GM21367 (cell line): ENCODE measurements around the gene ABCC5.
"Not testable (repeated sequence)": the region's sequence is repeated elsewhere in the genome, so short reads cannot be mapped to it uniquely, and the experiment has no call there.

ENCODE experiments used
- ATAC-seq: cut with Tn5 transposase; IDR thresholded peaks from one replicate; pipeline ENCODE4 v1.9.1; 2021; ENCODE audit not compliant: unreplicated experiment

The ABCC5 gene

DNA sequence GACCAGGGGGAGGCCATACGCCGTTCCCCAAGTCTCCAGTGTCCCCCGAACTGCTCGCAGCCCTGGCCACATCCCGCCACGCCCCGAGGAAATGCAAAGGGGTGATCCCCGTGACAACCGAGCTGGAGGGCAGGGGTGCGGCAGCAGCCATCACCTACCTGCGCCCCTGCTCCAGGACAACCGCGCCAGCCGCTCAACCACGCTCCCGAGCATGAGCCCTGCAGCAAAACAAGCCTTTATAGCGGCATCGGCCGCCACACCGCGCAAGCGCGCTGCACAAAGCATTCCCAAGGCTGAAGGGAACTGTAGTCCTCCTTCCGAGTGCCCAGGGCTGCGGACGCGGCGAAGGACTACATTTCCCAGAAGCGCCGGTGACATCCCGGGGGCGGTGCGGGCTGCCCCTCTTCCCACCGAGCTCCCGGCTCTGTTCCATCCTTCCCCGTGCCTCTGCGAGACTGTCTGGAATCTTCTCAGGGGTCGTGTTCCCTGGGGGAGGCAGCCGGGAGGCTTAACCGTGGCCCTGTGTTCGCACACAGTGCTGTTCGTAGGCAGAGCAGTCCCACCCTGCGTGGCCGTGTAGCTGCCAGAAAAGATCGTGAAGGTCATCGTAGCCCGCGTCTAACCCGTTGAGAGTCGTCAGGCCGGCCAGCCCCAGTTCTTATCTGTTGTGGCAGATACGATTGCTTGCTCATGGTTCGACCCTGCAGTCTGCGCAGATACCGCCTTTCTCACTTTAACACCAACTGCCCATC is at the start of gene ABCC5:
TSS of gene ABCC5 (minus strand) at position 213 of the 752 bp plus-strand sequence. CDS start 3,492 bp downstream, outside the sequence.
- ATAC-seq: peak; percentile 95

DNA sequence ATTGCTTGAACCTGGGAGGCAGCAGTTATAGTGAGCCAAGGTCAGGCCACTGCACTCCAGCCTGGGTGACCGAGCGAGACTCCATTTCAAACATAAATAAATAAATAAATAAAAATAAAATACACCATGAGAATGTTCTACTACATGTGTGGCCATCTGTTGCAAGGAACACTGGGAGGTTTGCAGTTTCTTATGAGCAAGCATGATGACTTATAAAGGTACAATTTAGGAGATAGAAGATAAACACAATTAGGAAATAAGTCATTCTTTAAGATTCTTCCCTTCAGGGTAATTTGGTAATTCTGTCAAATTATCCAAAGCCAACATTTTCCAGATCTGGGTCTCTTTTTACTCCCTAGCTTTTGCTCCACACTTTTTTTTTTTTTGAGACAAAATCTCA is 48.5 kb upstream of the ABCC5 start:
- ATAC-seq: no peak

DNA sequence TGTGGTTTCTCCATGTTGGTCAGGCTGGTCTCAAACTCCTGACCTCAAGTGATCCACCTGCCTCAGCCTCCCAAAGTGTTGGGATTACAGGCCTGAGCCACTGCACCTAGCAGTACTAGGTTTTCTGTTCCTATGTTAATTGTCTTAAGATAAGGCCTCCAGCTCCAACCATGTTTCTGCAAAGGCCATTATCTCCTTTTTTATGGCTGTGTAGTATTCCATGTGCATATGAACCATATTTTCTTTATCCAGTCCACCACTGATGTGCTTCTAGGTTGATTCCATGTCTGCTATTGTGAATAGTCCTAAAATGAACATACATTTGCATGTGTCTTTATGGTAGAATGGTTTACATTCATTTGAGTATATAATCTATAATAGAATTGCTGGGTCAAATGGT is 45.0 kb upstream of the ABCC5 start:
- ATAC-seq: no peak

DNA sequence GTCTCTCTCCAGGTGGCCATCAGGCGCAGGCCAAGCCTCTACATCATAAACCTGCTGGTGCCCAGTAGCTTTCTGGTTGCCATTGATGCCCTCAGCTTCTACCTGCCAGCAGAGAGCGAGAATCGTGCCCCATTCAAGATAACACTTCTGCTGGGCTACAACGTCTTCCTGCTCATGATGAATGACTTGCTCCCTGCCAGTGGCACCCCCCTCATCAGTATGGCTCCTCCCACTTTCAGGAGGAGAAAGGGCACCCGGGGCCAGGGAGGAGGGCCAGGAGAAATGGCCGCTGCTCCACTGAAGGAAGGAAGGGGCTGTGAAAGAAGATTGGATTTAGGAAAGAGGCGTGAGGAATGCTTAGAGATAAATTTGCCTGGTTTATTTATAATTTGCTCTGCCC is 41.7 kb upstream of the ABCC5 start:
- ATAC-seq: no peak

DNA sequence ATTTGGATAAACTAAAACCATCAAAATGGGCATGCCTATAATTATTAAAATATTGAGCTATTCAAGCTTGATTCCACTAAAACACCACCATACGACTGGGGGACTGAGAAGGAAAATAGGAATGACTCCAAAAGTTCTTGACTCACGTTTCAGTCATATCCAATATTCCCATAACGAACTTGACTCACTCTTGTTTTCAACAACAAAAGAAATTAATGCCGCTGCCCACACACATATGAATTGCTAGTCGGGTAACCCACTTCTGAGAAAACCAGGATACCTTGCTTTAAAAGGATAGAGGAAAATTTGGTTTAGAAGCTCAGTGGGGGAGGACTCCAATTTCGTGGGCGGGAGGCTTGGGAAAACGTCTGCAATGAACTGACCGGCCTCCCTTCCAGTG is 40.3 kb upstream of the ABCC5 start:
- no peak for ATAC-seq

DNA sequence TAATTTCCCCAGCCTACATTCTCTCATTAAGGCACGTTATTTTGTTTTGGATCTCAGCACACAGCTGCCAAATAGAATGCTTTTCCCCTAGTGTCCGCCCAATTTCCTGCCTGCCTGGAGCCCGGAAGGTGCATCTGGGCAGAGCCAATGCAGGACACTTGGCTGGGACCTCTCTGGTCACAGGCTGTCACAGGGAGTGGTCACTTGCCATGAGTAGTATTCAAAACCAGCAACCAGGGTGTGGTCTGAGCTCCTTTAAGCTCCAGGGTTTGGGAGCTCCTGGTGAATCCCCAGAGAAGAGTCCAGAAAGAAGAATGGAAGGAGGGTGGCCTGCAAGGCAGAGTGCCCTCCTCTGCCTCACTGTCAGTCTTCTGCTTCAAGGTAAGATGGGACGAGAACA is 35.1 kb upstream of the ABCC5 start, which contains the start of gene HTR3C:
TSS of gene HTR3C (plus strand) at position 281 of the 400 bp plus-strand sequence. CDS start at position 315, 34 bp downstream.
- no peak for ATAC-seq

DNA sequence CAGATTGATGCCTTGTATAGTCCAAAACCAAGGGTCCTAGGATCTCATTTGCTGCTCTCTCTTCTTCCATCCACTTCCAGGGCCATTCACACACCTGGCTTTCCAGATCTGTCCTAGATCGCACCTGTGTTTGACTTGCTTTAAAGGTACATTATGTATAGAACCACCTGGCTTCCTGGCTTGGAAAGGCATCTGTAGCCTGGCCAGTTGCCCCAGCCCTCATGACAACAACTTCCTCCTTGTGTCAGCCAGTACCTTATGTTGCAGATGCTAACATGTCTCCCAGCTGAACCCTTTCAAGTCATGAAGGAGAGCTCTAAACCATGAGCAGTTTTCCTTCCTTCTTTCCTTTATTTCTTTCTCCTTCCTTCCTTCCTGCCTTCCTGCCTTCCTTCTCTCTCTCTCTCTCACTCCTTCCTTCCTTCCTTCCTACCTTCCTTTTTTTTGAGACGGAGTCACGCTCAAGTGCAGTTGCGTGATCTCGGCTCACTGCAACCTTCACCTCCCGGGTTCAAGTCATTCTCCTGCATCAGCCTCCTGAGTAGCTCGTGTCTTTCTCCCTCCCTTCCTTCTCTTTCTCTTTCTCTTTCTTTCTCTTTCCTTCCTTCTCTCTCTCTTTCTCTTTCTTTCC is 32.6 kb upstream of the ABCC5 start:
- ATAC-seq: no peak

DNA sequence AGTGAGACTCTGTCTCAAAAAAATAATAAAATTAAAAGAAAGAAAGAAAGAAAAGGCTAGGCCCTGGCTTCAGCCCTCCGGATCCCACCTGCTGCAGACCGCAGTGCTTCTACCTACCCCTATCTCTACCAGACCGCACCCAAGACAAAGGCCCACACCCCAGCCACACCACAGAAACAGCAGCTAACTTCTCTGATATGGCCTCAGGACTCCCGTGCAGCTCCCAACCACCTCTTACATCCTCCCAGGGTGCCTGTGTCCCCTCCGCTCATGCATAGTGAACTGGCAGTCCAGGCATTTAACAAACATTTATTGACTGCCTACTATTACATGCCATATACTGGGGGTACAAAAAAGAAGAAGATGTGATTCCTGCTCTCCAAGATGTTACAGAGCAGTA is 28.3 kb upstream of the ABCC5 start:
- ATAC-seq: no peak

DNA sequence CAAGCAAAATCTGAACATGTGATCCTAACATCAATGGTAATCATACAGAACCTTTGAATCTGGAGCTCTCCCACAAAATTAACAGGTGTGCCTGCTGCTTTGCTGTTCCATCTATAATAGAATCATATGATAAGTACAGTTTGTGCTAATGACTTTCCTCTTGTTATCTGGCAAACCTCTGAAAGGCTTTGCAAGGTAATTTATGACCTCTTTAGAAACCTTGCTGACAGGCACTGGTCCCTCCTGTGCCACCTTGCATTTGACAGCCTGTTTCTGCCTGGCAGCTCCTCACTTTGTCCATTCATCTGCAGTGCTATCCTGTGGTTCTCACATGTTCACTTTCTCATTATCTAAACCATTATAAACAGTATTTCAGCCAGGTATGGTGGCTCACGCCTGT is 24.9 kb upstream of the ABCC5 start:
- no peak for ATAC-seq

DNA sequence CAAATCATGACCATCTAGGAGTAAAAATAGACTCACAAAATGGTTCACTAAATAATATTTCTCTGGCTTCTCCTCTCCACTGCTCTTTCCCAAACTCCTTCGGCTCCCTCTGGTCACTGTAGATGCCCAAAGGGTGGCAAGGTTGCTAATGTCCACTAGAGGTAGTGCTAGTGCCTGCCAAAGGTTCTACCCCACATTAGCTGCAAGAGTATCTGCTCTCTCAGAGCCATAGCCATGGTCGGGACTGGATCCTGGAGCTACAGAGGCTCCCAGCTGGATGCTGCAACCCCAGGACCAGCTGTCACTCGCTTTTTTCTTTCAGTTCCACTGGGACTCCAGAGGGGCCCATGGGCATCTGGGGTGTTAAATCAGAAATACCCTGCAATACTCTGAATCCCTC is 22.3 kb upstream of the ABCC5 start:
- no peak for ATAC-seq

DNA sequence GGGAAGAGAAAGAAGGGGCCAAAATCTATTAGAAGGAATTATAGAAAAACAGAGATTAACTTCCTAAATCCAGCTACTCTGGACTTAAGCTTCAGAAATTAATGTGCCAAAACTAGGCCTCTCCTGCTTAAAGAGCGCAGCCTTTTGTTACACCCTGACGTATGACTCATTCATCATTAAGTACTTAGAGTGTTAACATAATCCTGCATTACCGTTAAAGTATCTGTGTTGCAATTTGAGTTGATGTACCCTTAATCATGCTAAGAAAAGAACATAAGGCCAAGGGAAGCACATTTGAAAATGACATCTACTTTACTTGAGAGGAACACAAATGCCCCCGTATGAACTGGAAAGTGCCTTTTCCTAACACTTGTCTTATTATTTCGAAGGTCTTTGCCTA is 21.7 kb upstream of the ABCC5 start:
- no peak for ATAC-seq

DNA sequence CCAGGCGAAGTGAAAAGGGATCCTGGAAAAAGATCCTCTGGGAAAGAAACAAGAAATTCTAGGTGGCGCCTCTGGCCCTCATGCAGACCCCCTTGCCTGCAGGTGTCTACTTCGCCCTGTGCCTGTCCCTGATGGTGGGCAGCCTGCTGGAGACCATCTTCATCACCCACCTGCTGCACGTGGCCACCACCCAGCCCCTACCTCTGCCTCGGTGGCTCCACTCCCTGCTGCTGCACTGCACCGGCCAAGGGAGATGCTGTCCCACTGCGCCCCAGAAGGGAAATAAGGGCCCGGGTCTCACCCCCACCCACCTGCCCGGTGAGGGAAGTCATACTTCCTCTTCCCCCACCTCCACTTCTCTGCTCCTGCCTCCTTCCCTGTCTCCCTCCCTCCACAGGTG is 20.6 kb upstream of the ABCC5 start:
- not testable (repeated sequence) for ATAC-seq

DNA sequence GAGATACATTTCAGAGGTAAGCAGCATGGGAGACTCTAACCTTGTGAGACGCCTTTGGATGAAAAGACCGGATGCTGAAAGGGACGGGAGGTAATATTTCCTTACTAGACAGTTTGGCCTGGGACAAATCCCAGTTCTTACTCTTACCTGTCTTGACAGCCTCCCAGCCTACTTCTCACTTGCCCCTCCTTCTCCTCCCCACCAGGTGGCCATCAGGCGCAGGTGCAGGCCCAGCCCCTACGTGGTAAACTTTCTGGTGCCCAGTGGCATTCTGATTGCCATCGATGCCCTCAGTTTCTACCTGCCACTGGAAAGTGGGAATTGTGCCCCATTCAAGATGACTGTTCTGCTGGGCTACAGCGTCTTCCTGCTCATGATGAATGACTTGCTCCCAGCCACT is 20.1 kb upstream of the ABCC5 start:
- no peak for ATAC-seq

DNA sequence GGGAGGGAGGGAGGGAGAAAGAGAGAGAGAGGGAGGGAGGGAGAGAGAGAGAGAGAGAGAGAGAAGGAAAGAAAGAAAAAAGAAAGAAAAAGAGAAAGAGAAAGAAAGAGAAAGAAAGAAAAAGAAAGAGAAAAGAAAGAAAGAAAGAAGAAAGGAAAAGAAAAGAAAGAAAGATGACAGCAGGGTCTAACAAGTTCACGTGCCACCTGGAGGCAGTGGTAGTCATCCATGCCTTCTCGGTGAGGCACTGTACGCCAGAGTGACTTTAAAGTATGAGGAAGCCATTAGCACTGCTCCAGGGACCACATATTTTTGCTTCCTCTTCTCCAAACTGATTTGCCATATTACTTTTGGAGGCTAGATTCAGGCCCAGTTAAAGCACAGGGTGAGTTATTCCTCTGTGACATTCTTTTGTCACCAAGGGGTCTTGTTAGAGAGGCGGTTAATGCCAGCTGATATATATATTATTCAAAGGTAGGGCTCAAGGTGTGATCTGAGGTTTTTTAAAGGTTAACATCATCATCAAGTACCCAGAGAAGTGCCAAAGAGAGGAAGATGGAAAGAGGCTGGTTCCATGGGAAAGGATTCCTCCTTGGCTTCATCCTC is 13.6 kb upstream of the ABCC5 start, which contains the start of gene HTR3D:
TSS of gene HTR3D (plus strand) at position 556 of the 606 bp plus-strand sequence. CDS start at position 556, 0 bp downstream.
- no peak for ATAC-seq

DNA sequence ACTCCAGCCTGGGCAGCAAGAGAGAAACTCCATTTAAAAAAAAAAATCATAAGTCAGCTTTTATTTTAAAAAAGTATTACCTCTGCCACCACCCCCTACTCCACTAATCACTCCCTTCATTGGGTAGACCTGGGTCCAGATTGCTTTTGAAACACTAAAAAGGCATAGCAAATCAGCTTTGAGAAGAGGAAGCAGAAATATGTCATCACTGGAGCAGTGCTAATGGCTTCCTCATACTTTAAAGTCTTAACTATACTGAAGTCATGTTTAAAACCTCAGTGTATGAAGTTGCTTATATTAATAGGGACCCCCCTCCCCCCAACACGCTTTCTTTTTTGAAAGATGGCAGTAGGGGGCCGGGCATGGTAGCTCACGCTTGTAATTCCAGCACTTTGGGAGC is 12.9 kb upstream of the ABCC5 start:
- ATAC-seq: no peak

DNA sequence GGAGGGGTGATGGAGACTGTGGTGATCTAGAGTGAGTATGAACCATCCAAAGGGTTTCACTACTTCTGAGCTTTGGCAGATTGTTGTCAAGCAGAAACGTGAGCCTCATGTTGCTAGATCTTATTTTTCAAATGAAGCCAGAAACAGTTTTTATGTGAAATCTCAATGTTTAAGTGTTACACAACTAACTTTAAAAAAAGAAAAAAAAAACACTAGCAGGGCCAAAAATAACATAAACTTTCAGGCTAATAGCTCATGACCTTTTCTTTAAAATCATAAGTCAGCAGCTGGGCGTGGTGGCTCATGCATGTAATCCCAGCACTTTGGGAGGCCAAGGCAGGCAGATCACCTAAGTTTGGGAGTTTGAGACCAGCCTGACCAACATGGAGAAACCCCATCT is 11.8 kb upstream of the ABCC5 start:
- ATAC-seq: no peak

DNA sequence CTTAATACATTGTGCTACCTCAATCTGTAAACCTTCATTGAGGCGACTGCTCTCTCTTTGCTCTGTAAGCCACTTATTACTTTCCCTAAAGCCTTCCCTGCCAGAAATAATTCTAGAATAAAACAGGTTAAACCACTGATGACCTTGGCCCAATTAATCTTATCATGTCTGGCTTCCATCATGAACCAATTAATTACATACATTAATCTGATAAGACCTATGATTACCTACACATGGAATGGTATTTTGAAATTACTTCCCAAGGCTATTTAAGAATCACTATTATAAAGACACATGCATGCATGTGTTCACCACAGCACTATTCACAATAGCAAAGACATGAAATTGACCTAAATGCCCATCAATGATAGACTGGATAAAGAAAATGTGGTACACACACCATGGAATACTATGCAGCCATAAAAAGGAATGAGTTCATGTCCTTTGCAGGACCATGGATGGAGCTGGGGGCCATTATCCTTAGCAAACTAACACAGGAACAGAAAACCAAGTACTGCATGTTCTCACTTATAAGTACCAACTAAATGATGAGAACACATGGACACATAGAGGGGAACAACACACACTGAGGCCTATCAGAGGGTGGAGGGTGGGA is 10.7 kb upstream of the ABCC5 start:
- ATAC-seq: not testable (repeated sequence)

DNA sequence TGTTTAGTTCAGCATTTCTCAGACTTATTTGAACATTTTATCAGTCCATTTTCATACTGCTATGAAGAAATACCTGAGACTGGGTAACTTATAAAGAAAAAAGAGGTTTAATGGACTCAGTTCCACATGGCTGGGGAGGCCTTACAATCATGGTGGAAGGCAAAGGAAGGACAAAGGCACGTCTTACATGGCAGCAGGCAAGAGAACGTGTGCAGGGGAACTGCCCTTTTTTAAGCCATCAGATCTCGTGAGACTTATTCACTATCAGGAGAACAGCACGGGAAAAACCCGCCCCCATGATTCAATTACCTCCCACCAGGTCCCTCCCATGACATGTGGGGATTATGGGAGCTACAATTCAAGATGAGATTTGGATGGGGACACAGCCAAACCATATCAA is 7.6 kb upstream of the ABCC5 start:
- ATAC-seq: not testable (repeated sequence)

DNA sequence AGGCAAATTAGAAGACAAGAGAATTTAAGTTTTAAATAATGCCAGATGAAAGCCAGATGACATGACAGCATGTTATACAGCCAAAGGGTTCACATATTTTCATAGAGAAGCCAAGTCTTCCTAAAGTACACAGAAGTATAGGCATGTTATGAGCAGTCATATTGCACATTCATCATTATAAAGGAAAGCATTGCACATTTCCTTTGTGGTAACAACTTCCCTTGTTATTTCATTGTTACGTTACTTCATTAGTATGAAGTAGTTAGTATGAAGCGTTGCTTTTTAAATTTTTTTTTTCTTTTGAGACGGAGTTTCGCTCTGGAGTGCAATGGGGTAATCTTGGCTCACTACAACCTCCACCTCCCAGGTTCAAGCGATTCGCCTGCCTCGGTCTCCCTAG is 4.6 kb upstream of the ABCC5 start:
- no peak for ATAC-seq

DNA sequence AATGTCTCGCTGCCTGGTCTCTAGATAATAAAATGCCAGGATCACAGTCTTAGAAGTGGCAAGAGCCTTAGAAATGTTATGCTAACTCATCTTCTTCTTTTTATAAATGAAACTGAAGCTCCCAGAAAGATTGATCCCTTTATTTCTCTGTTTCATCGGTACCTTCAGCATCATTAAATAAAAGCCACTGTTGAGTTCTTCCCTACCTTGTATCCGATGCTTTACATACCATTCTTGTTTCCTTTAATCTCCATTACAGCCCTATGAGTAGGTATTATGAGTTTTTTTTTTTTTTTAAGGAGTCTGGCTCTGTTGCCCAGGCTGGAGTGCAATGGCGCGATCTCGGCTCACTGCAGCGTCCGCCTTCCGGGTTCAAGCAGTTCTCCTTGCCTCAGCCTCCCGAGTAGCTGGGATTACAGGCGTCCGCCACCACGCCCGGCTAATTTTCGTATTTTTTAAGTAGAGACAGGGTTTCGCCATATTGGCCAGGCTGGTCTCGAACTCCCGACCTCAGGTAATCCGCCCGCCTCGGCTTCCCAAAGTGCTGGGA is 815 bp upstream of the ABCC5 start:
- no peak for ATAC-seq
